NCI-H146 (cell line): ENCODE measurements around the gene TBC1D22B.

ENCODE experiments used
- DNase-seq: peaks from one replicate; lab custom pipeline; 2025; lab: John Stamatoyannopoulos, UW

TBC1D22B gene

DNA sequence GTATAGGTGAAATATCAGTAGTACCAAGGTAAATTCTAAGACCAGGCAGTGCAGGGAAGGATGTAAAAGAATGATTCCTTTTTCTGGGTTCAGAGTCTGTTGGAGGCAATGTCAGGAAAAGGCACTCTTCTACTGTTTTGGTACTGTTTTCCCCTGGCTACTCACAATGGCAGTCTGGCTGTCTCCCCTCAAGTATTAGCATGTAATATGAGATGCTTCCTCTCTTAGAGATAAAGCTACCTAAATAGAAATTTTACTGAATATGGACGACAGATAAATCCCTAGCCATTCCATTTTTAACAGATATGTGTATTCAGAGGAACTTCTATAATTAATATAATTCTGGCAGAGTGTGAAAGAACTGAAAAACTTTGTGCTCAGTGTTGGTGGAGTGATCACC, 99.7 kb downstream of the TBC1D22B start:
- no peak for DNase-seq

DNA sequence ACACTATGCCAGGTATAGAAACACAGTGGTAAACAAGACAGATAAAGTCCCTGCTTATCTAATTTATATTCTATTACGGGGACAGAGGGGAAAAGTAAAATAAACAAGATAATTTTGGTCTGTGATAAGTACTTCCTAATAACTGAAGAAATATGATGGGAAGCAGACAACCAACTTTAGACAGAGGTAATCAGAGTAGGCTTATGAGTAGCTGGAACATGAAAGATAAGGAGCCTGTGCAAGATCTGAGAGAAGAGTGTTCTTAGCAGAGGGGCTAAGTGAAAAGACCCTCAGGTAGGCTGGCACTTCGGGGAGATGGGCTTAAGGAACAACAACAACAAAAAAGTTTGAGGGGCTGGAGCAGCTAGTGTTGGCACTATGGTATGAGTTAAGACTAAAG, 100.3 kb downstream of the TBC1D22B start:
- DNase-seq, result no peak

DNA sequence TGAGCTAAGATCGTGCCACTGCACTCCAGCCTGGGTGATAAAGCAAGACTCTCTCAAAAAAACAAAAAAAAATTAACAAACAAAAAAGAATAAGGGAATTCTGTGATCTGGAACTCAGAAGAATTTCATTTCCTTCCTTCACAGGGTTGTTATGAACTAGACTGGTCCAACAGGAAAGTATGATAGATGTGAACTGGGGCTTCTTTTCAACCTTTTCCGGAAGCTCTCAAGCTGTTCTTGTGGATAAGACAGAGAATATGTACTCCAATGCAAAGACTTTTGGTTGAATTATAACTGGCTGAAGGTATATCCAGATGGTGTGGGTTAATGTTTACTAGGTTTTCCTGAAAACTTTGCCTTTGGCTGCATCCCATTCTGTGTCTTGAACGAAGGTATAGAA, 101.5 kb downstream of the TBC1D22B start:
- no peak for DNase-seq

DNA sequence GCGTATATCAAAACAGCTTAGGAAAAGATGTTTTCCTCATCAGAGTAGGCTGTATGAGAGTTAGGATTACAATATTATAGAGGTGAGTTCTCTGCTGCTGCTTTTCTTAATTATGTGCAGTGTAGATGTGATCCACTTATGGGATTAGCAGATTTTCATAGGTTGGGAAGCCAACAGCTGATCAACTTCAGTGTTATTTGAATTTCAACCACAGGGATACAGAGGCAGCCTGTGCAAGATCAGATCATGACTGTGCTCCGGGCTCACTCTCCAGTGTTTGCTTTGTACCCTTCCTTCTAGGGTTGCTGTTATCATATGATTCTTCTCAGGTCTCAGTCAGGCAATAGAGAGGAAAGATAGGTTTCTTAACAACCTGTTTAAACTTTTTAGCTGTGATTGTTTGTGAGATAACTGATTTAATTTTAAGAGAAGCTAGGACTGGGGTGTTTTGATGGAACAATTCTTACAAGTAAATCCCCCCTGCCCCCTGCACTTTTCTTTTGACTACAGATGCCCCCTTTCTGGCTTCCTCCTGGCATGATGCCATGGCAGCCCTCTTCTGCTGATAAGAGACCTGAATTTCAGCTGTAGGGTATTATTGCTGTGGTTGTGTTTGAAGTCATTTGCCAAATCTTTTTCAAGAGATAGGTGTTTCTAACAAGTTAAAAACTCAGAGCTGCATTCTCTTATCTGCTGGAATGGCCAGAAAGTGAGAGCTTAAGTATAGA, 104.7 kb downstream of the TBC1D22B start:
- no peak for DNase-seq

DNA sequence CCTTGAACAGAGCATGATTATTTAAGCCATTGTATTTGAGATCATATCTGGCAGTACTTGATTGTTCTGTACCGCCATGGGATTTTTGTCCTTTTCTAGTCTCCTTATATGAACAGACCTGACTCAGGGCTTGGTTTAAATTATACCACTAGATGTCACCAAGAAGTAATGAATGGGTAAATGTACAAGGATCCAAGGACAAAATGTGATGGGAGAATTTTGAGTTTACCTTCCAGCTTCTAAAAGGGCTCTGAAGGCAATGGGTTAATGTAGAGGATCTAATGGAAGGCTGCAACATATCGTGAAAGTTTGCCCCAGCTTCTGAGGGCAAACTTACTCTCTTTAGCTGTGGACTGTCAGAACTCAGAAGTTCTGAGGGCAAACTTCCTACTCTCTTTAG, 108.2 kb downstream of the TBC1D22B start:
- no peak for DNase-seq

DNA sequence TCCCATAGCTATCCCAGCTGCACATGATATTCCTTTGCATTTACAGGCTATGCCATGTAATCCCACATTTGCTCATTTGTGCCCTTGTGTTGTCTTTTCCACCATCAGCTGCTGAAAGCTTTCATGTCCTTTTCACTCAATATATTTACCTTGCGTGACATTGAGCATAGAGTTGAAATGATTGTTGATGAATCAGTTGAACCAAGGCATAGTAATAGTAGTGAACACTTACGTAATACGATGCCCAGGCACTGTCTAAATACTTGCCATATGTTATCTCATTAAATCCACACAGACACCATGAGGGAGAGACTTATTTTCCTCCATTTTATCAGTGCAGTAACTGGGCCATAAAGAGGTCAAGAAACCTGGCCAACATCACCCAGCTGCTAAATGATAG, 109.3 kb downstream of the TBC1D22B start:
- no peak for DNase-seq

DNA sequence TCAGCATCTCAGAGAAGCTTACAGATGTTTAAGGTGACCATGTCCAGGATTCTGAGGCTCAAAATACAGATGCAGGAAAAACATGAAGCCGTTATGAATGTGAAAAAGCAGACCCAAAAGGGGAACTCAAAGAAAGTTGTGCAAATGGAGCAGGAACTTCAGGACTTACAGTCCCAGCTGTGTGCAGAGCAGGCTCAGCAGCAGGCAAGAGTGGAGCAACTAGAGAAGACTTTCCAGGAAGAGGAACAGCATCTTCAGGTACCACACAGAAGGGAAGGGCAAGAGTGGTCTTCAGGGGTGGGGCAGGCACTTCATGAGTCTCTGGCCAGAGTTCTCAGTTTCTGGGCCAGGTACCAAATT, 111.4 kb downstream of the TBC1D22B start:
- no peak for DNase-seq

DNA sequence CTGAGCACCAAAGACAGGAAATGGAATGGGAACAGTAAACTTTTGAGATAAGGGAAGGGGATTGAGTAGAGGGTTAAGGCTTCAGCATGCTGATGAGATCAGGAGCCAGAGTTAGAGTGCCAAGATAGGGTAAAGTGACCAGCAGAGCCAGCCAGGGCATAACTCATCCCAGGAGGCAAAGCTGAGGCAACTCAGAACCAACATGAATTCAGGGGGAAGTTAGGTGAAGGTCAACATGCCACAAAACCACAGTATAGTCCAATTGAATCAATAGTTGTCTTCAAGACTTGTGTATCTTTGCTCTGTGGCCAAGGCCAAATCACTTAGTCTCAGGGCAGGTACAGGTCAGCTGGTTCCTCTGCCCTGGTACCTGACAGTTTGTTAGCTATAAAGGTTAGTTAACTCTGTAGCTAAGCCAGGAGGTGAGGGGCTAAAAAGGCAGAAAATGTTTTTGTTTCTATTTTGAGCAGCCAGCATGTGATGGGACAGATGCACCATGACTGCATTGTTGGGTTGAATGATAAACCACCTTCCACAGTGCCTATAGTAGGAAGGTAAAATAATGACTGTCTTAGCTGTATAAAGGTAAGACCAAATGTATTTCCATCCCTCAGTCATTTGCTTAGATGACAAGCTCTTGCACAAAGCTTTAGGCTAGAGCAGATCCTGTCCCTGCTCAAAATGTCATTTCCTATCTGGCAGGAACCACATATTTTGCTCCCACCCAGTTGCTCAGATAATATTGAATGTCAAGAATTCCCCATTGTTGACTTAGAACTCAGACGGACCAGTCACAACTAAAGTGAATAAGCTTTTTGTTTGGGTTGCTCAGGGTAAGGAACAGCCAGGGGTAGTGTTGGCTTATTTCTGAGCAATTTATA, 112.0 kb downstream of the TBC1D22B start:
- DNase-seq, result no peak

DNA sequence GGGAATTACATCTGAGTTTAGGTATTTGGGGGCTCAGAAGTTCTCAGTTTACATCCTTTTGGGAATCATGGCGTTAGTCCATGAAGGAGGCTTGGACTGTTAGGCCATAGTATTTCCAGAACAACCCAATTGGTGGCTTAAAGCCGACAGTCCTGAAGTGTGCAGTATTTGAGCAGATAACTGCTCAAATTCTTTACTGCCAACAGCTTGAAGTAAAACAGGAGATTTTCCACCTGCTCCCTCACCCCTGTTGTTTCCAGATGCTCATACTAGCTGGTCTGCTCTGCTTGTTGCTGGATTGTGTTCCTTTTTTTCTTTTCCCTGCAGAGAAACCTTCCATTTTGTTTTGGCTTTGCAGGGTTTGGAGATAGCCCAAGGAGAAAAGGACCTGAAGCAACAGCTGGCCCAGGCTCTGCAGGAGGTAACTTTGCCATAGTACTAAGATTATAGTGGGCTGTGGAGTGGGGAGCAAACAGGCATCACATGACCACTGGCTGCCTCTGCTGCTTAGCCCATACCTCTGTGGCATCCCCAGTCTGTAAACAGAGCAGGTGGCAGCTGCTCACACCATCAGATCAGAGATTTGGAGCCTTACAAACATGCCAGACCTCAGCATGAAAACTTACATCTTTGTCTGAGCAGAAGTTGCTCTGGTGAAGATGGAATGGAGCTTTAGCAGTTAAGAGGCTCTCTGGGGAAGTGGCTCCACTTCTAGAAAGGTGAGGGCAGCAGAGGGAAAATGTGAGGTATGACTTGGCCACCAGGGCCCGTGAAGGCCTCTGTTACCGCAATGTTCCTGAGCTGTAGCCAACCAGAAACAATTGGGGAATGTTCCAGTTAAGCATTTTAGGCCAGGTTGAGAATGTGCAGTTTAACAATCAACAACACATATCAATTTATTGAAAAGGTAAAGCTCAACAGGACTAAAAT, 113.8 kb downstream of the TBC1D22B start:
- DNase-seq, result peak; percentile 29

DNA sequence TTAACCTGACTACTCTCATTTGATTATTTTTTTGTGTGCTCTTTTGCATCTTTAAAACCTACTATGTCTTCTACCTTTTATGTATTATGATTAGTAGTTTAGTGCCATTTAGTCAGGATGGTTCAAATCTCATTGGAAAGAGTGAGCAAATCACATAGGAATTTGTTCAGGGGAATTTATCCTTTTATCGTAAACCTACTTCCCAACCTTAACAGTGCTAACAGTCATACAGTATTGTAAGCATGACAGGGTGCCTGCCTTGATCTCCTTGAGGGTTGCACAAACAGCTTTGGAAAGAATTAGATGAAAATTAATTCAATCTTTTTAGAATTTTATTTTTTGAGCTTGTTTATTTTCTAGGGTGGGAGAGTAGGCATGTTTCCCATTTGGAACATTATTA, 114.5 kb downstream of the TBC1D22B start:
- DNase-seq, result no peak

DNA sequence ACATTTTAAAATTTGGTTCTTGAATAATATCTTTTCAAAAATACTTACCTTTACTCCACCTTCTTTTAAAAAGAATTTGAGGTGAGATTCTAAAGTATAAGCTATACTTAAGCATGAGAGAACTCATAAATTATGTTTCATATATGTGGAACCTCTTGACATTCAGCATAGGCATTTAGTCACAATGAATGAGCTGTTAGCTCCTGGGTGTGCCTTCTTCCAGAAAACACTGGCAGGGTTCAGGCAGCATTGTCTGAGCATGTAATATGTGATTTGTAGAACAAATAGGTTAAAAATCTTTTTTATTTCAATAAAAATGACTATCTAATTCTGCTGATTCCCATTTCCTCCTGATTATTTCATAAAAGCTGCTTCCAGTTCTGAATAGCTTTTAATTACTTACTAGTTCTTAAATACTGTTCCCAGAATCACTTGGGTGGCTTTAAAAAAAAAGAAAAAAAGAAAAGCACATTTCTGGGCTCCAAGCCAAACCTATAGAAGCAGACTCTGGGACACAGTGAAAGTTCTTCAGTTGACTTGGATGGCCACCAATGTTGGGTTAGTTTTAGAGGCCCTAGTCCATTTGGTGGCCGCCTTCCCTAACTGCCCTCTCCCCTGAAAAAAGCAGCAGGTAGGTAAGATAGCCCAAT, 116.4 kb downstream of the TBC1D22B start:
- no peak for DNase-seq

DNA sequence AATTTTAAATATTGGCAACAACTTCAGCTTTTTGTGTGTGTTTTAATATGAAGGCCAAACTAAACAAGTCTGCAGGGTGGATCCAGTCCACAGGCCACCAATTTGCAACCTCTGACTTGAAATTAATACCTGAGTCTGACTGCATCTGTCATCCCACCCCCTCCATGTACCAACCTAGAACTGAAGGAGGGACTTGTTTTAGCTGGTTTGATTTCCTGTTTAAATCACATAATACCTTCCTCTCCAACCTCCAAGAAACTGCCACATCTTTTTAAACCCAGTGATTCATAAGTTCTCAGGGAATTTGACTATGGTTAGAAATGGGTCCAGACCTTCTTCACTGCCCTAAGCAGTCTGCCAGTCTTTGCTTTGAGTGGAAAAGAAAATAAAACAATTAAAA, 117.8 kb downstream of the TBC1D22B start:
- no peak for DNase-seq

DNA sequence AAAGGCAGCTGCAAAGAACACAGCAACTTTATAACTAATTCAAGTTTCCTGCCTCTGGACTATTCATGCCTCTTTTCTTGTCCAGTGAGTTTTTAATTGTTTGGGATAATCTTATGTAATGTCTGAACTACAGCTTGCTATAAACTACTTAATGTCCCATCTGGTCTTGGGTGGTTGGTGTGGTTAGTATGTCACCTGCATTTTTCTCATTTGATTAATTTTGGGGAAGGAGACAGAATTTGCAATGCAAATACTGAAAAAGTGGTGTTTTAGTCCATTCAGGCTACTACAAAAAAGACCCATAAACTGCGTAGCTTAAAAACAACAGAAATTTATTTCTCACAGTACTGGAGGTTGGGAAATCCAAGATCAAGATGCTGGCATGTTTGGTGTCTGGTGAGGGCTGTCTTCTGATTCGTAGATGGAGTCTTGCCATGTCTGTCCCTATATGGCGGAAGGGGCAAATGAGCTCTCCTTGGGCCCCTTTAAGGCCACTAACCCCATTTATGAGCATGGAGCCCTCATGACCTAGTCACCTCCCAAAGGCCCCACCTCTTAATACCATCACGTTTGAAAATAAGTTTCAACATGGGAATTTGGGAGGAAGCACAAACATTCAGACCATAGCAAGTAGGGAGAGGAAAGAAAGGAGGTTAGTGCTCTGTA, 118.6 kb downstream of the TBC1D22B start:
- no peak for DNase-seq

DNA sequence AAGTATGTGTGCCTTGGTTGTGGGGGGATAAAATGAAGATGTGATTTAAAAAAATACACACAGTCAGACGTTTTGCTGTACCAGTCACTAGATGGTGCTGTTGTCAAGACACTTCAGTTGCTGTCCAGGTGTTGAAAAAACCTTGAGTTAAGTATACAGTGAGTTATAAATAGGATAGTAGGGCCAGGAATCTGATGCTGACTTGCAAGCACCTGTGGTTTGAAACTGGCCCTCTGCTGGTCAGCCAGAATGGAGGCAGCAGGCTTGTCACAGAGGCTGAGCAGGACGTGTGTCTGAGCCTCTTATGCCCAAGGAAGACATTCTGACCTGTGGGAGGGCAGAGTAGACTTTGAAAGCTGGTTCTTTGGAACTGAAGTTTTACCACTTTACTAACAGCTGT, 124.0 kb downstream of the TBC1D22B start:
- DNase-seq, result peak; percentile 96
